Adrenal gland (tissue), 12 donors: ENCODE measurements around the gene SMIM10L2A. TPM values are rescaled to one million over a fixed set of nuclear protein-coding genes. Genes with fewer than 3 reads are reported as not detected.

Source experiments
- DNase-seq, 7 donors: peaks; one replicate each; pipeline ENCODE4 v3.0.0-alpha.2; 2019 to 2020
- H3K27ac ChIP-seq, 5 donors: fragments of 200-600 bp; sonication (generic) in 4 of 5; 1 replicate in 3 of 5; 2 replicates in 2 of 5; pipeline versions ENCODE4 v1.5.1 to v1.8.0; 2016 to 2020; ENCODE audit warnings: mild to moderate bottlenecking in 1 of 5
- H3K27me3 ChIP-seq: fragments of 200-600 bp; 2 replicates; pipeline ENCODE4 v1.8.0; 2021
- H3K36me3 ChIP-seq, 2 donors: fragments of 200-600 bp; replicated peaks in 1 of 2; 1 replicate in 1 of 2; 2 replicates in 1 of 2; pipeline versions ENCODE4 v1.5.1 to v1.8.0; 2018 to 2022
- H3K4me1 ChIP-seq, 2 donors: fragments of 200-600 bp; replicated peaks in 1 of 2; 1 replicate in 1 of 2; 2 replicates in 1 of 2; pipeline versions ENCODE4 v1.5.1 to v1.8.0; 2018 to 2021
- H3K4me3 ChIP-seq, 4 donors: fragments of 200-600 bp; sonication (generic) in 3 of 4; one replicate each; pipeline ENCODE4 v1.5.1; 2016 to 2018
- H3K9me3 ChIP-seq, 3 donors: fragments of 200-600 bp; sonication (generic) in 1 of 3; replicated peaks in 1 of 3; 1 replicate in 2 of 3; 2 replicates in 1 of 3; pipeline versions ENCODE4 v1.5.1 to v1.8.0; 2016 to 2021
- POLR2A ChIP-seq, 2 donors: fragments of 450-650 bp; IDR thresholded peaks; one replicate each; pipeline ENCODE4 v1.6.1; 2017; ENCODE audit warnings: antibody characterized with exemption in 2 of 2, mild to moderate bottlenecking in 2 of 2, moderate library complexity in 1 of 2
- WGBS, 4 donors: extraction: QIAGEN DNeasy Blood & Tissue Kit in 2 of 4; methylation state at CpG; one replicate each; pipeline versions ENCODE4 v1.1.5 to v1.1.7; 2013 to 2017; 5-methylcytosine and 5-hydroxymethylcytosine counted together
- intact Hi-C, 2 donors: fragments of 100-400 bp; cut with DNase I; formaldehyde crosslinking; loops; one replicate each; pipeline versions ENCODE4 v1.14.1 to v1.15.0; 2022 to 2023
- polyA plus RNA-seq, 3 donors: library from polyadenylated mRNA; stranded (reverse); fragments of 200-250 nt in 2 of 3; fragments of 350-450 nt in 1 of 3; fragmentation: Illumina TruSeq in 1 of 3; extraction: RNeasy Lipid Tissue Mini Kit (QIAGEN cat#74804) in 1 of 3; gene quantifications; one replicate each; pipeline ENCODE4 v1.2.3, GENCODE V29; 2013 to 2014
- total RNA-seq, 9 donors: library from RNA; depleted of rRNA in 4 of 9; stranded (reverse); fragments of >200 nt in 4 of 9; fragments of 120-200 nt in 1 of 9; fragmentation: NEBNext Ultra II Directional in 1 of 9; extraction: Animal tissue kit (Norgen Biotek cat#: 25700) in 1 of 9; gene quantifications; one replicate each; pipeline versions ENCODE4 v1.1.0 to v1.2.4, GENCODE V29; 2013 to 2023
- TF ChIP-seq, protein P1 (sequence below), 6 experiments: fragments of 450-650 bp in 4 of 6; fragments of 200-600 bp in 2 of 6; sonication (generic) in 1 of 6; IDR thresholded peaks; 1 replicate in 5 of 6; 2 replicates in 1 of 6; pipeline versions ENCODE4 v1.5.1 to v1.8.0; 2016 to 2021; ENCODE audit warnings: antibody characterized with exemption in 6 of 6, mild to moderate bottlenecking in 2 of 6, moderate library complexity in 1 of 6
- donor health status: healthy with polysubstance abuse.
- donor health status: Bipolar disorder and iron deficiency.
- donor health status: DM: yes; HTN: yes; CAD: no.
- donor health status: DM: no; HTN: no; CAD: no.
- donor health status: DM: no; HTN: no; CAD: no.
- donor health status: DM: yes; HTN: yes; CAD: no.

The SMIM10L2A gene
- total and polyA plus RNA-seq, 12 donors: 31.5 to 109 (median 39.3) TPM

DNA sequence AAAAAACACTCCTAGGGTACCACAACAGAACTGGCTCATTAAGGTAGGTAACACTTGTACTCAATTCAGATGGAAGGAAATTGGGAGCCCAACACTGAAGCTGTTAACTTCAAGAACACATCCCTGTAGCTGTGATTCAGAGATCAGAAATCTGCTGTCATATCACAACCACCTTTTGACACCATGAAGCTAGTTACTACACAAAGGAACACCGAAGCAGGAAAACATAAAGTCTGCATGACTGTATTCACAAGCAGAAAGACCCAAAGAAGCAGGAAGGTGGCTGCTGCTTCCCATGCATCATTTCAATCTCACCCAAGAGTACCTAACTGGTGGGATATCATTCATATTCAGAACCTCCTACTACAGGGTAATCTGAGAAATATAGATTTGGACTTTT lies 7.7 kb downstream of the SMIM10L2A start:
- Histone ChIP-seq H3K9me3 (no peaks in the 10 kb centered on the region), H3K27me3 (no peaks in the 10 kb centered on the region), H3K27ac (no peak overlapping the region), H3K4me3 (no peak overlapping the region), H3K4me1 (peaks cover 0 to 4% of the 10 kb centered on the region in 2 donors), H3K36me3 (no peaks in the 10 kb centered on the region)
- no peak for DNase-seq
- 80 to 94% (median 87%) methylated on average over 1 of the region's 1 CpG for WGBS, 4 donors
- intact Hi-C loops: no loop called here
- no peak for TF ChIP-seq POLR2A (IDR thresholded peaks at IDR 0.05)
- TF ChIP-seq, protein P1, sequence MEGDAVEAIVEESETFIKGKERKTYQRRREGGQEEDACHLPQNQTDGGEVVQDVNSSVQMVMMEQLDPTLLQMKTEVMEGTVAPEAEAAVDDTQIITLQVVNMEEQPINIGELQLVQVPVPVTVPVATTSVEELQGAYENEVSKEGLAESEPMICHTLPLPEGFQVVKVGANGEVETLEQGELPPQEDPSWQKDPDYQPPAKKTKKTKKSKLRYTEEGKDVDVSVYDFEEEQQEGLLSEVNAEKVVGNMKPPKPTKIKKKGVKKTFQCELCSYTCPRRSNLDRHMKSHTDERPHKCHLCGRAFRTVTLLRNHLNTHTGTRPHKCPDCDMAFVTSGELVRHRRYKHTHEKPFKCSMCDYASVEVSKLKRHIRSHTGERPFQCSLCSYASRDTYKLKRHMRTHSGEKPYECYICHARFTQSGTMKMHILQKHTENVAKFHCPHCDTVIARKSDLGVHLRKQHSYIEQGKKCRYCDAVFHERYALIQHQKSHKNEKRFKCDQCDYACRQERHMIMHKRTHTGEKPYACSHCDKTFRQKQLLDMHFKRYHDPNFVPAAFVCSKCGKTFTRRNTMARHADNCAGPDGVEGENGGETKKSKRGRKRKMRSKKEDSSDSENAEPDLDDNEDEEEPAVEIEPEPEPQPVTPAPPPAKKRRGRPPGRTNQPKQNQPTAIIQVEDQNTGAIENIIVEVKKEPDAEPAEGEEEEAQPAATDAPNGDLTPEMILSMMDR (IDR thresholded peaks at IDR 0.05): no peak

- Histone ChIP-seq H3K4me3 (no peak overlapping the region), H3K27ac (no peak overlapping the region), H3K9me3 (no peaks in the 10 kb centered on the region), H3K27me3 (no peaks in the 10 kb centered on the region), H3K36me3 (no peaks in the 10 kb centered on the region), H3K4me1 (no peaks in the 10 kb centered on the region)
- TF ChIP-seq, protein P1 (IDR thresholded peaks at IDR 0.05): no peak
- TF ChIP-seq POLR2A (IDR thresholded peaks at IDR 0.05): no peak
- intact Hi-C loops: no loop called here
- no peak for DNase-seq
Observed at GRCh38 chrX:135431886-135432285, 10.1 kb downstream of the SMIM10L2A start.

DNA sequence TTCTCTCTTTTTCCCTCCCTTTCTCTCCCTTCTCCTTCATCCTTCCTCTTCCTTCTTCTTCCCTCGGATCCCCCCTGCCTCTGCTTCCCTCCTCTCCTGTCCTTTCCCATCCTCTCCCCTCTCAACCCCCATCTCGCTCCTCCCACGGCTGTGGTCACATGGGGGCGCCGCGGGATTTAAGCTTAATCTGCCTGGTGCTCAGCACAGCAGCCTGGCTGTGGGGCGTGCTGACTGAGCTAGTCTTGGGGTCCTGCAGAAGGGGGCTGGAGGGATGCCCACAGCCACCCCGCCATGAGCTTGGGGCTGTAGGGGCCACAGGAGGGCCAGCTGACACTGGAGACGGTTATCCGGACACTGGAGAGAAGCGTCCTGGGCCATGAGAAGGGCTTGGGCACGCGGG lies 10.7 kb downstream of the SMIM10L2A start:
- TF ChIP-seq, protein P1 (IDR thresholded peaks at IDR 0.05): no peak
- no peak for TF ChIP-seq POLR2A (IDR thresholded peaks at IDR 0.05)
- Histone ChIP-seq H3K9me3 (no peaks in the 10 kb centered on the region), H3K4me3 (no peak overlapping the region), H3K27me3 (no peaks in the 10 kb centered on the region), H3K27ac (no peak overlapping the region), H3K36me3 (no peaks in the 10 kb centered on the region), H3K4me1 (no peaks in the 10 kb centered on the region)
- no peak for DNase-seq
- intact Hi-C loops: no loop called here
- WGBS, 4 donors: 59 to 86% (median 72%) methylated on average over 6 to 13 of the region's 13 CpGs

DNA sequence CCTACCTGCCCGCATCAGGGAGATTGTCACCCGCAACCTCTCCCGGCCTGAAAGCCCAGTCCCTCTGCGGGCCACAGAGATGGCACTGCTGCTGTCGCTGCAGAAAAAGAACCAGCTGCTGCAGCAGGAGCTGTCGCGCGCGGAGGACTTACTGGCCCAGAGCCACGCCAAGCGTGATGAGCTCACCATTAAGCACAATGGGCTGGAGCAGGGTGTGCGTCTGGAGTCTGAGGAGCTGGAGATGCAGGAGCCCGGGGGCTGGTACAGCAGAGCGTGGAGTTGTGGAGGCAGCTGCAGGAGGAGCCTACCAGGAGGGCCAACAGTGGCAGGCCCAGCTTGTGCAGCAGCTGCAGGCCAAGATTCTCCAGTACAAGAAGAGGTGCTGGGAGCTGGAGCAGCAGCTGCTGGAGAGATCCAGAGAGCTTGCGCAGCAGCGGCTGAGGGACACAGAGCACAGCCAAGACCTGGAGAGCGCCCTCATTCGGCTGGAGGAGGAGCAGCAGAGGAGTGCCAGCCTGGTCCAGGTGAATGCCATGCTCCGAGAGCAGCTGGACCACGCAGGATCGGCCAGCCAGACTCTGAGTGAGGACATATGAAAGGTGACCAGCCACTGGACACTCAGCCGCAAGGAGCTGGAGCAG lies 11.3 kb downstream of the SMIM10L2A start:
- TF ChIP-seq, protein P1 (IDR thresholded peaks at IDR 0.05): no peak
- no peak for TF ChIP-seq POLR2A (IDR thresholded peaks at IDR 0.05)
- H3K36me3 ChIP-seq: no peaks in the 10 kb centered on the region
- DNase-seq: no peak
- H3K27me3 ChIP-seq: no peaks in the 10 kb centered on the region
- no peak overlapping the region for H3K4me3 ChIP-seq
- H3K9me3 ChIP-seq: no peaks in the 10 kb centered on the region
- intact Hi-C loops: no loop called here
- no peak overlapping the region for H3K27ac ChIP-seq
- H3K4me1 ChIP-seq: no peaks in the 10 kb centered on the region
- WGBS, 4 donors: 88 to 94% (median 92%) methylated on average over 6 to 22 of the region's 22 CpGs
